ENCODE measurements around the gene CCDC91.

DNA sequence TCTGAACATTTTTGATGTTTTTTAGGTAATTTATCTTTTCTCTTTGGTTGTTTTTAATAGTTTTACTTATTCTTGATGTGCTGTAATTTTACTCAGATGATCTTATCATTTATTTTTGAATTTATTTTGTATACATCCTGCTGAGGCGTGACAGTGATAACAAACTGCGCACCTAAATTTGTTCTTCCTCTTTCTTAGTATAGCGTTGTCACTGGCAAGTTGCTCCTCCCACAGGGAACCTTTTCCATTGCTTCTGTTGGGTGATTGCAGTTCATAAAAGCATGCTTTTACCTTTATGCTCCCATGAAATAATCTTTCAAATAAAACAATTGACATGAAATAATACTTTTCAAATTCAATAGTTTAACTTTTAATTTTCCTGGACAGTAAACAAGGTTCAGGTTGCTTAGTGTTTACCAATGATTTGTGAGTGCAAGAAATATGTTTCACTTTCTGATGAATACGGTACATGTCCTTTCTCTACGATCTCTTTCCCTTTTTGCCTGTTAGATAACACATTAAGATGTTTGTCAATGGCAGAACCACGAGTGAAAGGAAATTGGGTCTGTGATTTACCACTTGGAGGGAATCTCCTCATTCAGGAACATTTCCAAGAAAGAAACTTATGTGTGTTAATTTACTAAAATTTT is 223.3 kb downstream of the CCDC91 start:
- TF ChIP-seq CTCF (IDR thresholded peaks at IDR 0.05) (no peak), ZNF317 (CRISPR knock-in tag; IDR thresholded peaks at IDR 0.05; ENCODE audit: borderline replicate concordance, low read depth) (no peak), CREB1 (CRISPR knock-in tag; IDR thresholded peaks at IDR 0.05) (no peak), STAT6 (CRISPR knock-in tag; conservative IDR thresholded peaks at IDR 0.05; ENCODE audit: low read depth) (no peak), ATF2 (CRISPR knock-in tag; IDR thresholded peaks at IDR 0.05; ENCODE audit: borderline replicate concordance, low read depth) (no peak)
- TF ChIP-seq, protein P1, sequence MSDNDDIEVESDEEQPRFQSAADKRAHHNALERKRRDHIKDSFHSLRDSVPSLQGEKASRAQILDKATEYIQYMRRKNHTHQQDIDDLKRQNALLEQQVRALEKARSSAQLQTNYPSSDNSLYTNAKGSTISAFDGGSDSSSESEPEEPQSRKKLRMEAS (CRISPR knock-in tag; IDR thresholded peaks at IDR 0.05): no peak
- TF ChIP-seq, protein P2, sequence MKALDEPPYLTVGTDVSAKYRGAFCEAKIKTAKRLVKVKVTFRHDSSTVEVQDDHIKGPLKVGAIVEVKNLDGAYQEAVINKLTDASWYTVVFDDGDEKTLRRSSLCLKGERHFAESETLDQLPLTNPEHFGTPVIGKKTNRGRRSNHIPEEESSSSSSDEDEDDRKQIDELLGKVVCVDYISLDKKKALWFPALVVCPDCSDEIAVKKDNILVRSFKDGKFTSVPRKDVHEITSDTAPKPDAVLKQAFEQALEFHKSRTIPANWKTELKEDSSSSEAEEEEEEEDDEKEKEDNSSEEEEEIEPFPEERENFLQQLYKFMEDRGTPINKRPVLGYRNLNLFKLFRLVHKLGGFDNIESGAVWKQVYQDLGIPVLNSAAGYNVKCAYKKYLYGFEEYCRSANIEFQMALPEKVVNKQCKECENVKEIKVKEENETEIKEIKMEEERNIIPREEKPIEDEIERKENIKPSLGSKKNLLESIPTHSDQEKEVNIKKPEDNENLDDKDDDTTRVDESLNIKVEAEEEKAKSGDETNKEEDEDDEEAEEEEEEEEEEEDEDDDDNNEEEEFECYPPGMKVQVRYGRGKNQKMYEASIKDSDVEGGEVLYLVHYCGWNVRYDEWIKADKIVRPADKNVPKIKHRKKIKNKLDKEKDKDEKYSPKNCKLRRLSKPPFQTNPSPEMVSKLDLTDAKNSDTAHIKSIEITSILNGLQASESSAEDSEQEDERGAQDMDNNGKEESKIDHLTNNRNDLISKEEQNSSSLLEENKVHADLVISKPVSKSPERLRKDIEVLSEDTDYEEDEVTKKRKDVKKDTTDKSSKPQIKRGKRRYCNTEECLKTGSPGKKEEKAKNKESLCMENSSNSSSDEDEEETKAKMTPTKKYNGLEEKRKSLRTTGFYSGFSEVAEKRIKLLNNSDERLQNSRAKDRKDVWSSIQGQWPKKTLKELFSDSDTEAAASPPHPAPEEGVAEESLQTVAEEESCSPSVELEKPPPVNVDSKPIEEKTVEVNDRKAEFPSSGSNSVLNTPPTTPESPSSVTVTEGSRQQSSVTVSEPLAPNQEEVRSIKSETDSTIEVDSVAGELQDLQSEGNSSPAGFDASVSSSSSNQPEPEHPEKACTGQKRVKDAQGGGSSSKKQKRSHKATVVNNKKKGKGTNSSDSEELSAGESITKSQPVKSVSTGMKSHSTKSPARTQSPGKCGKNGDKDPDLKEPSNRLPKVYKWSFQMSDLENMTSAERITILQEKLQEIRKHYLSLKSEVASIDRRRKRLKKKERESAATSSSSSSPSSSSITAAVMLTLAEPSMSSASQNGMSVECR (CRISPR knock-in tag; IDR thresholded peaks at IDR 0.05; ENCODE audit: borderline replicate concordance): no peak
